ENCODE results near the gene AIP.

Gene AIP

DNA sequence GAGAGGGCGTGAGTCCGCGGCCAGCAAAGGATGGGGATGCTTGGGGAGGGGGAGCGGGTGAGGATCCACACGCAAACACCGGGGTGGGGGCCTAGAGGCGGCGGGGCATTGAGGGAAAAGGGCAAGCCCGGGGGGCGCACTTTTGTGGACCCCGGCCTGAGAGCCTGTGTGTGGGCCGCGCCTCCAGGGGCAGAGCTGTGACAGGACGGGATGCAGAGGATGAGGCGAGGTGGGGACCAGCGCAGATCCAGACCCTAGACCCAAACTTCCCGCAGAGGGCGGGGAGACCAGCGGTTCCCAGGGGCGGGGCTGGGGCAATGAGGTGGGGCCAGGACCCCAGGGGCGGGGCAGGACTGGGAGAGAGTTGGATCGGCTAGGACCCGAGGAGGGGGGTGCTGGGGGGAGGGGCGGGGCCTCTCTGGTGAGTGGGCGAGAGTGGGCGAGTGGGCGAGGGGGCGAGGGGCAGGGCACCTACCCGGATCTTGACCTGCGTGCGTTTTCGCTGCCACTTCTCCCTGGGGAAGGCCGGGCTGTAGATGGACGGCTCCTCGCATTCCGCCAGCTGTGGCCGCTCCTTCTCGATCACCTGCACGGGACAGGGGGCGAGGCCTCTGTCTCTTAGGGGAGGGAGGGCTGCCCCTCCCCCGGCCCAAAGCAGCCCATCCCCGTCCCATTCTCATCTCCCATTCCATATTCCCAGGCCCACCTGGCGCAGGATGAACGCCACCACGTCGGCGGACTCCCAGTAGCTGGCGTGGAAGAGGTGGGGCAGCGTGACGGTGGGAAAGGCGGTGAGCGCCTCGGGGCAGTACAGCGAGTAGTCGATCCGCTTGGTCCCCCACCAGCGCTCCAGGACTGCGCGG, 11.8 kb downstream of the AIP start:
- no peak for DNase-seq

DNA sequence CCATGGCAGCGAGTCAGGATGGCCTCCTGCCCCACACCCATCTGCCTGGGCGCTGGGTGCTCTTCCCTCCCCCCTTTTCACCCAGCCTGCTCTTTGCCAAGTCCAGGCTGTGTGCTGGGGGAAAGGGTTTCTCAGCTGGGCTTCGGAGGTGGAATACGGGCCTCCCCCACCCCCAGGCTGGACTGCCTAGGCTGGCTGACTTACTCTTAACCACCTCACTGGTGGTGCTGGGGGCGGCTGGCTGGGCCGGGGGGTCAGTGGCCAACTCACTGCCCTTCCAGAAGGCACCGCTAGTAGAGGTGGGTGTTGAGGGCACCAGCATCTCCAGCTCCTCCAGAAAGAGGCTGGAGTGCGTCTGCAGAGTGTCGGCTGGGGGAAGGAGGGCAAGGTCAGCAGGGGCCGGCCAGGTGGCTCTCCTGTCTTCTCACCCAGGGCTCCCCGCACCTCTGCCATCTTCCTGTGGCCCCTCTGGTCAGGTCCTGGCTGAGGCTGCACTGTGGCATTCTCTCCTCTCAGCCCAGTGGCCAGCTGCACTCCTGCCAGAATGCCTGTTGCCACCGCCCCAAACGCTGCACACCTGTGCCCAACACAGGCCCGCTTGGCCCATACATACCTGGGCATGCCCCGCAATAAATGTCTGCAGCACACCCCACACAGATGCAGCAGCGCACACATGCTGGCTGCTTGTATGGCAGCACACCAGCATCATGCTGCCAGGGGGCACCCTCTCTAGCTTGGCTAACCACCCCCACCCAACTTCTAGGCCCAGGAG, 12.6 kb downstream of the AIP start:
- DNase-seq: no peak

- no peak for DNase-seq
Observed at GRCh38 chr11:67496113-67496512, 13.3 kb downstream of the AIP start.

GRCh38 chr11:67497656-67498291, 14.9 kb downstream of the AIP start:
- no peak for DNase-seq

- DNase-seq: no peak
Observed at GRCh38 chr11:67498544-67498972, 15.7 kb downstream of the AIP start.

- no peak for DNase-seq
Observed at GRCh38 chr11:67499808-67500483, 17.1 kb downstream of the AIP start.

DNA sequence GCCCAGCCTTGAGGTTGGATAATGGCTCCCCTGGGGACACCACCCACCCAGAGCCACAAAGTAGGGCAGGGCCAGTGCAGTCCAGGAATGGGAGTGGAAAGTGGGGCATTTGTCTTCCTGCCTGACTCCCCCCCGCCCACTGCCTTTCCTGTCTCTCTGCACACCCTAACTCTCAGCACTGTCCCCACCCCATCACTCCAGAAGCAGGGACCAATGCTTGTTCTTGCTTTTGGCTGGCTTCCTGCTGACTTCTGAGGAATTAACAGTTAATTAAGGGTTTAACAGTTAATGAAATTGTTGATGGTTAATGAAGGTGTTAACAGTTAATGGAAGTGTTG, 17.6 kb downstream of the AIP start:
- no peak for DNase-seq

GRCh38 chr11:67500831-67501715, 18.2 kb downstream of the AIP start:
- DNase-seq: no peak

DNA sequence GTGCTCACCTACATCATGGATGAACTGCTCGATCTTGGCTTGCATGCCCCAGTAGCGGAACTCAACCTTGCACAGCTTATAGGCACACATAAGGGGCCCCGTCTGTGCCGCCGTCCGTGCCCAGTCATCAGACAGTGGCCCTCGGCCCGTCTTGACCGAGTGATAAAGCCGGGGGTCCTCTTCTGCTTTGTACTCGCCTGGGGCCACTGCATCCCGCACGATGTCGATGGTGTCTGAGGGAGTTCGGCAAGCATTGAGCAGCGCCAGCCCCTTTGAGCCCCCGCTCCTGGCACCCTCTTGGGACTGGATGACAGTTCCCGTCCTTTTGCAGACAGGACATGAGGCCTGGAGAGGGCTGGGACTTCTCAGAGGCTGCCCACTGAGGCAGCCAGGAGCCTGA, 19.0 kb downstream of the AIP start:
- DNase-seq: no peak

GRCh38 chr11:67502328-67502979, 19.6 kb downstream of the AIP start:
- DNase-seq: no peak

DNA sequence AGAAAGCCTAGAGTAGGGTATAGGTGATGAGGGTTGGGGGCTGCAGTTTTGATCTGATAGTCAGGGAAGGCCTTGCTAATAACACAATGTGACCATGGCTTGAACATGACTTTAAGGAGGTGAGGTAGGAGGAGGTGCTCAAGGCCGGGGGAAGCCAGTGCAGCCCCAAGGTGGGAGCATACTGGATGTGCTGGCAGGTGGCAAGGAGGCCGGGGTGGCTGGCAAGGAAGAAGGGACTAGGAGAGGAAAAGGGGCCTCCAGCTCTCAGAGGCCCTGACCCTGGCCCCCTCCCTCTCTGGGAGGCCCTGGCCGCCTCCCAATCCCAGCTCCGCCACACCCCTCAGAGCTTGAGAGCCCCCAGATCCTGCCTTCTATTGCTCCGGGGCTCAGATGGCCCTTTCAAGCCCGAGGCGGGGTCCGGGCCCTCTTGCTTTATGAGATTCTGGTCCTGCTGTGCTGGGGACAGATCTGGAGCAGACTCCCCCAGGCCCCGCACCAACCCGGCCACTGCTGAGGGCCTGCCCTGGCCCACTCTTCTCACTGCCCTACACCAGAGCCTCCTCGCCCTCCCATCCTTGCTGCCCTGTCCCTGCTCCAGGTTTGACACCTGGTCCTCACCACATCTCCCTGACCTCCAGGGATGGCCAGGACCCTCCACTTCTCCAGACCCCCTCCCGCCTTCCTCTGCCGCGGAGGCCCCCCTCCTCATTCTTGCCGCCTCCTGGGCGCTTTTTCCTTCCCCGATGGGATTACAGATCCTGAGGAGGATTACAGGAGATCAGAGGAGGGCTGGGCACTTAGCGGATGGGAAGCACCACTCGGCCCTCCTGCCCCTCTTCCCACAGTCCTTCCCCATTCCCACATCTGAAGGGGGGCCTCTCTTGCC, 20.5 kb downstream of the AIP start:
- no peak for DNase-seq

GRCh38 chr11:67504005-67504949, 21.5 kb downstream of the AIP start:
- peak in 3 of 5 donors; percentile 22 to 46 (median 33) for DNase-seq

- DNase-seq: peak; percentile 55 to 74 (median 60)
Observed at GRCh38 chr11:67504950-67505581, 22.2 kb downstream of the AIP start, which contains the start of gene PITPNM1. TSS of gene PITPNM1 (minus strand) at chr11:67505363. CDS start at chr11:67504180, 1,183 bp downstream.

DNA sequence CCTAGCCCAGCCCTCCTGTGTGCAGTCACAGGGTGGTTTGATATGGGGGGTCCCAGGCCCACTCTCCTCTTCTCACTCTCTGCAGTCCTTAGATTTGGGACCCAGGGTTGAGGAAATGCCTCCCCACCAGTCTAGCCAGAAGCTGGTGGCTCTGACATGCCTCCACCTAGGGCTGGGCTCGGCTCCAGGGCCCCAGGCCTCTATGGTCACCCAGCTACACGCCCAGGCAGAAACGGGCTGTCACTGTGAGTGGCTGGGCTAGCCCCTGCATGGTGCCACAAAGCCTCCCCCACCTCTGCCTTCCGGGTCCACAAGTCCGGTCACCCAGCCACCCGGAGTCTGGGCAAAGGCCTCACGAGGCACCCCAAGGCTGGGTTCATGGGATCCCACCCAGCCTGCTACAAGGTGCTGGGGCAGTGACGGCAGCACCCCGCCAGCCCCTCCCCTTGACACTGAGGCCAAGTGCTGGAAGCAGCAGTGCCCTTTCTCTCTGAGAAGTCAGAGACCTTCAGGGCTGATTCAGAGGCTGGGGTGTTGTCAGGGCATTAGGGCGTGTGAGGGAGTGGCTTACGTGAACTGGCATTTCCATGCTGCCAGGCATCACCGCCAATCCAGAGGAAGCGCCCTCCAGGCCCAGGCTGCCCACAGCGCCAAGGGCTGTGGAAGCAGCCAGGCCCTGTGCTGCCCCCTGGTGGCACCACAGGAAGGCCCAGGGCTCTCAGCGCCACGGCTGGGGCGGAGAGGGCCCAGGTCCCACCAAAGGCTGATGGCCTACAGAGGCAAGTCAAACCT, 23.0 kb downstream of the AIP start:
- peak; percentile 82 to 95 (median 88) for DNase-seq

DNA sequence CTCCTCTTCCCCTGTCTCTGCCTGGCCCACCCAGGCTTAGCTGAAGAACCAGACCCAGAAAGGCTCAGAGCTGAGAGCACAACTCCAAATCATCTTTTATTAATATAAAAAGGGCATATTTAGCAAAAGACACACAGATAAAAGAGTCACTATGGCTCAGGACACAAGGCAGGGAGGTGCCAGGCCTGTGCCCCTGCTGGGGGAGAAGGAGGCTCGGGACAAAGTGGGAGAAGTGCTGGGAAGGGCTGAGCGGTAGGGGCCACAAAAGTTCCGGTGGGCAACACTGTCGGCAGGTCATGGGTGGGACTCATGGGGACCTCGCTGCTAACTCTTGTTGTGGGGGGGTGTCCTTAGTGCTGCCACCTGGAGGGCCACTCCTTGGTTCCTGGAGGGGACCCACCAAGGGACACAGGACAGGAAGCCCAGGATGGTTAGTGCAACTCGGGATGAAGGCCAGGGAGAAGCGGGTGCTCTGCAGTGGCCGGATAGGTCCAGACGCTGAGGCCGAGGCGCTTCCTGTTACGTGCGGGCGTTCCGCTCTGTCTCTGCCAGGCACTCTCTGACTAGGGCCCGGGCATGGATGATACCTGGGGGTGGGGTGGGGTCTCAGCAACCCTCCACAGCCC, 23.7 kb downstream of the AIP start:
- peak in 1 of 5 donors; percentile 11 for DNase-seq

- peak in 1 of 5 donors; percentile 21 for DNase-seq
Observed at GRCh38 chr11:67507242-67507863, 24.5 kb downstream of the AIP start.

Measured in T-helper 1 cell (primary cell).